SK-N-DZ (cell line): ENCODE measurements around the gene SPATA2.
"Not testable (repeated sequence)": the region's sequence is repeated elsewhere in the genome, so short reads cannot be mapped to it uniquely, and the experiment has no call there.

Experiments
- DNase-seq: peaks from one replicate; pipeline ENCODE4 v3.0.0-alpha.2; 2015; ENCODE audit warnings: low spot score

SPATA2 gene

GRCh38 chr20:49904440-49905214 lies 10.7 kb downstream of the SPATA2 start:
- no peak for DNase-seq

DNA sequence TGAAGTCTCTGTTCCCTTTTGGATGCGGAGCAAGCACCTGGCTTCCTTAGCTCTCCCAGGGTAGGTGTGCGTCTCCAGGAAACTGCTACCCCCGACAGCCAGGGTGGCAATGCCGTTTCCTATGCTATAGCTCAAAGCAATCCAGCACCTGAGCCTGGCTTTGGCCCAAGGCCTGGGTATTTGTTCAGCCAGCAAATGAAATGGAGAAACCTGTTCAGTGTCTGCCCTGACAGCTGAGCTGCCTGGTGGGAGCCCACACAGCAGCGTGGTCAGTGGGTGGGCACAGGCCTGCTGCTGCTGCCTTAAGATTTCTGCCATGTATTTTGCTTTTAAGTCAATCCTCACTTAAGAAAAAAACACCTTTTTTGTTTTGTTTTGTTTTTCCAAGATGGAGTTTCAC lies 13.7 kb downstream of the SPATA2 start:
- peak; percentile 70 for DNase-seq

GRCh38 chr20:49899541-49900383 lies 15.6 kb downstream of the SPATA2 start:
- no peak for DNase-seq

DNA sequence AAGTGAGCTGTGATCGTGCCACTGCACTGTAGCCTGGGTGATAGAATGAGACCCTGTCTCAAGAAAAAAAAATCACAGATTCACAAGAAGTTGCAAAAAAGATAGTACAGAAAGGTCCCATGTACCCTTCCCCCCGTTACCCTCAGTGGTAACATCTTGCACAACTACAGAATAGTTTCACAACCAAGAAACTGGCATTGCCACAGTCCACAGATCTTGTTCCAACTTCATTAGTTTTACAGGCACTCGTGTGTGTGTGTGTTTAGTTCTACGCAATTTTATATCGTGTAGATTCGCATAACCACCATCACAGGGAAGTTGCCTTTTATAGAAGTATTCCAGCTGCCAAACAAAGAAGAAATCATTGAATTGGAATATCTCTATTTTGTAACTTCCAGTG lies 19.1 kb downstream of the SPATA2 start:
- DNase-seq, result no peak

GRCh38 chr20:49895474-49896093 lies 19.7 kb downstream of the SPATA2 start:
- DNase-seq, result not testable (repeated sequence)

DNA sequence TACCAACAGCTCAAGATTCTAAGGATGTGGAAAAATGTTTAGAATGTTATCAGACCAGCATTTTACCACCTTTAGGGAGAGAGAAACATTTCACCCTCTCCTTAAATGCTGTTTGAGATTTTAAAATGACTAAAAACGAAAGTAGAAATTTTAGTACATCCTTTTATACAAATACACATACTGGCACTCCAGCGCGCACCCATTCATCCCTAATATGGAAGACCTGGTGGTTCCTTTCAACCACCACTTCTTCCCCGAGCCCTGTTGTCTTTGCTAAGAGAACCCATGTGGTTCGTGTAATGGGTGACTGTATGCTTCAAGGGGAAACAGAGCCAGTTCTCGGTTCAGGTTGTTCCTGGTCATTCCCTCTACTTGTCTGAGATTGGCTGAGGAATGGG lies 21.3 kb downstream of the SPATA2 start:
- DNase-seq, result no peak

DNA sequence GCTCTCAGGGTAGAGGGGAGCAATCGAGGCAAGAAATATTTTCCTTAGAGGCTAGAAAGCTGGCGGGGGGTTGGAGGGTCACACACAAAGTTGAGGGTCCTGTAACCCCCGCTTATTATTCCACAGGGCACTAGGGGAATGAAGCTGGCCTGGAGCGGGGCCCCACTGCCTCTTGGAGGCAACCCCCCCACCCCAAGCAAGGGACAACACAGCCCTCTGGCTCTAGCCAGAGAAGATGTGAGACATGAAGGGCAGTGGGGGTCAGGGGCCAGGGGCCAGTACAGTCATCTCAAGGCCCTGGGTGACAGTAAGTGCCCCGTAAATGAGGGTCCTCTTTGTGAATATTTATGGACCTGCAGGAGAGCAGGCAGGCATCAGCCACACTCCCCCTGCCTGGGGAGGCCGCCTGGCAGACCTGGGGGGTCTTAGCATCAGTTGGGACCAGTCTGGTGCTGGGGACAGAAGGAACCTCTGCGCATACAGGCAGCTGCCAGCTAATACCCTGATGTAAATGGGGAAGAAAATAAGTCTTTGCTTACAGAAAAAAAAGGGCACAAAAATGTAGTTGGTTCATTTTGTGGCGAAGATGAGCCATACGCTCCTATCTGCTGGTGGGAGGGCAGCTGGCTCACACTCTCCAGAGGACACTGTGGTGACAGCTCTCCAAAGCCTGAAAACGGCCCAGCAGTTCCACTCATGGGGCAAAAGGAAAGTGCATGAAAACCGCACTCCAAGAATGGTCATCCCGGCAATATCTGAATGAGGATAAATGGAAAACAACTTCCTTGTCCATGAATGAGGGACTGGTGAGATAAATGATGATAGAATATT lies 21.9 kb downstream of the SPATA2 start:
- no peak for DNase-seq

DNA sequence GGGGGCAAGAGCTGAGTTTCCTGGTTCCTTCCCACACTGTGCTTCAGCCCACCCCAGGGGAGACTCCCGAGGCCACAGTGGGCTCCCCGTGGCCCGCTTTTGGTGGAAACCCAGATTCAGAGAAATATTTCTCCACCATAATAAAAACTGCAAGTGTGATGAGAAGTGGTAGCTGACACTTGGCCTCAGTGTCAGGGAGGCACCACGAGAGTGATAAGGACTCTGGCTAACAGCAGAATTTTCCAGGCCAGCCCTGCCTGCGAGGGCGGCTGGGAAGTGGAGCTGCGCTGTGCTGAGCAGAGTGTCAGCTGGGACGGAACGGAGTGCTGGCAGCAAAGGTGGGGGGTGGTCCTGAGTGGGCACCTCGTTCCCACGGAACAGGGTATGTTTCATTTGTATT lies 22.5 kb downstream of the SPATA2 start:
- DNase-seq, result no peak

DNA sequence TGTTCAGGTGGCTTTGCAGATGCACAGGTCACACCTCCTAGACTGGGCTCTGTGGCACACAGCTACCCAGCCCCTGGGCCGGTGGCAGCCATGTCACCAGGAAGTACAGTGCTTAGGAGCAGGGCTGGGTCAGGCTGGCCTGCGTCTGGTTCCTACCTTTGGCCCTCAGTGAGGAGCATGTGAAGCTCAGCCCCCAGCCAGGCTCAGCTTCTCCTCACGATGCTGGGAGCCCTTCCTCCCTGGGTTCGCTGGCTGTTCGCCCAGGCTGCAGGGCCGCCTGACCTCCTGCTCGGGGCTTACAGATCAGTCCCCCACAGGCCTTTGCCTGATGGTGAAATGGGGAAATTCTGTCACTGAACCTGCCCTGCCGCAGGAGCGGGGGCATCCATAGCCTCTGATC lies 23.1 kb downstream of the SPATA2 start:
- no peak for DNase-seq

DNA sequence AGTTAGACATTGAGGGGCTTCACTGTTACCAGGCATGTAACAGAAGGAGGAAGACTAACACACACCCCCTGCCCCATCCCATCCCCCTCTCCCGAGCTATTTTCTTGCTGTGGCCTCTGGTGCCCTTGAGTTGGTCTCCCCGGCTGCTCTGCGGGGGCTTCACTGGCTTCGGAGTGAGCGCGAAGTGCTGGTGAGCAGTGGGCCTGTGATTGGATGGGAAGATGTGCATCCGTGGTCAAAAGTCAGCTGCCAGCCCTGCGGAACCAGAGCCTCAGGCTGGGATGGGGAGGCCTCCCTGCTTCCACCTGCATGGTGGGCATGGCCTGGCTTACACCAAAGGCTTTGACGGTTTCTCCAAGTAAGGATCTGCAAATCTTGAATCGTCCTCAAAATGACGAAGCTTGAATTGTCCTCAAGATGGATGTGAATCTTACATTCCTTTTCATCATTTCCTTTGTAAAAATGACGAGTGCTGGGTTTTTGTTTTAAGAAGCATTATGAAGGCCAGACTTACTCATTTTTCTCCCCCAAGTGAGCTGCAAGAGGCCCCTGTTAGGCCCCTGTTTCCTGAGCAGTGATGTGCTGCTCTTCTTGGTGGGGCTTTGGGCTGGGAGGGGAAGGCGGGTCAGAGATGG lies 23.7 kb downstream of the SPATA2 start:
- no peak for DNase-seq

DNA sequence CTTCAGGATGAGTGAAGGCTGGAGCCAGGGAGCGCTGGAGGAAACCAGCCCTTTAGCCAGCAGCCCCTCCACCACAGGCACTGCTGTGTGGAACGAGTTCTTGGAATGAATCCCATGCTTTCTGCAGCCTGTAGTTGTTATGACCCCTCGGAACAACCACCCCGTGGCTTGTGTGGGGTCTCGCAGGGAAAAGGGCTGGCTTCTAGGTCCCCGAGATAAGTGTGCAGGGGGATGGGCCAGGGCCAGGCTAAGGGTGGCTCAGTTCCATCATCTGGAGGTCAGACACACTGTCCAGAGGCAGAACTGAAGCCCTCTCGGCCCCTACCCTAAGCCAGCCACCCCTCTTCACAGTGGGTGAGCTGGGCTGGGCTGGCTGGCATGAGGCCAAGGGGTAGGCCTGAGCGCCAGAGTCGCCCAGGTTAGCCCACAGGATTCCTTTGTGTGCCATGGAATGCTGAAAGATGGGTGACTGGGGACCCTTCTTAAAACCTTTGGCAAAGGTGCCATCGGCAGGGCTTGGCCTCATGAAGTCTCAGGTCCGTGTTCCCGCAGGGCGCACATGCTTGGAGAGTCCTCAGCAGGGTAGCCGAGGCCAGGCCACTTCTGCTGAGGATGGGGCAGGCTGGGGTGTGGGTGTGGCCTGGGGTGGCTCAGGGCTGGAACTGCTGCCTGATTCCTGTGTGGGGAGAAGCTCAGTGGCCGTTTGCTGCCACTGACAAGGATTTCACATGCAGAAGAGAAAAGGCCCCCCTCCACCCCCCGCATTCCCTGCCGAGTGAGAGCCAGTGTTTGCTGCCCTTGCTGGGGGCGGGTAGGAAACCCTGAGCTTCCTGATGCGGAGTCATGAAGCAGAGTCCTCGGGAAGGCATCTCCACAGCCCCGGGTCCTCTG lies 24.6 kb downstream of the SPATA2 start:
- DNase-seq, result no peak

DNA sequence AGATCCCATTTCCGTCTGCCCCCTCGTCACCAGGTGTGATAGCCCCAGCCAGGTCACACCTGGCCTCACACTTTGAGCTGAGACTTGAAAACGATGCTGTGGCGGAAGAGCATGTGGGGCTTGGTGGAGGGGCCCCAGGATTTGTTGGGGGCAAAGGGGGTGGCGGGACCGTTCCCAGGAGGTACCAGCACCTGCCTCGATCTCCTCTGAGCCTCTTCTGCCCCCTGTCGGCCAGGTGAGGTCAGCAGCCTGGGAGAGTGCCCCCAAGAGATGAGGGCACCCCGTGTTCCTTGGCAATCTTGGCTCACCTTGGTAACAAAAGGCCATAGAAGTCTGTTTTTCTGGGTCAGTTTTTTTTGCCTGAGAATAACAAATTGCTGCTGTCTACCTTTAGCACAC lies 25.4 kb downstream of the SPATA2 start:
- DNase-seq, result no peak

DNA sequence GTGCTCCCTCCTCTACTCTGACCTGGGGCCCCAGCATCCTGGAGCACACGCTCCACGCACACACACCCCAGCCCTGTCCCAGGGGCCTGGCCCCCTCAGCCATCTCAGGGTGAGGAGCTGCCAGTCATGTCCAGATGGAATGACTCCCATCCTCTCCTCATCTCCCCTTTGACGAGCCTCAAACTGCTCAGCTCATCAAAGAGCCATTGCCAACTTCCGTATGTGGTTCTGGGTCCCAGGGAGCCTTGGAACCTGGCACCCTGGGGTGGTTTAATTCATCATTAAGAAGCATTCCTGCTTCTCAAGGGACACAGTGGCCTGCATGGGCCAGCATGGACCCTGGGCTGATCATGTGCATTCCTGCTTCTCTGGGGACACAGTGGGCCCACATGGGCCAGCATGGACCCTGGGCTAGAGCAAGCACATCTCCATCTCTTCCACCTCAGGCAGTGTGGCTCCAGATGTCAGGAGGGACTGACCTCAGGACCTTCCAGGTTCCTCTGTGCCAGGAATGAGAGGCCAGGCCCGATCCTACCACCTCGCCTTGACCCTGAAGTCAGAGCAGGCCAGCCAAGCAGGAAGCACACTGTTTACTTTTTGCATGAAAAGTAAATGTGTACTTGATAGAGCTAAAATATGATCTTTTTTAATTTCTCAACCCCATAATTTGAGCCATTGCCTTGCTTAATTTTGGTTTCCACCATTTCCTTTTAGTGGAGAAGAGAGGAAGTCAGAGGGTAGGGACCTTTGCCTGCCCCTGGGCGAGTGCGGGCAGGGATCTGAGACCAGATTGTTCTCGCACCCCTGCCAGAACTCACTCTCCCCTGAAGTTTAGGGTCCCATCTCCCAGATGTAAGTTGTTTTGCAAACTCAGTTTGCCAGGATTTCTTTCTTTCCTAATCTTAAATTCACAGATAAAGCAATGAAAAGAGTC lies 26.1 kb downstream of the SPATA2 start:
- no peak for DNase-seq

- peak; percentile 64 for DNase-seq
These were observed 26.9 kb downstream of the SPATA2 start for GRCh38 chr20:49888212-49889000.

- no peak for DNase-seq
These were observed 27.8 kb downstream of the SPATA2 start for GRCh38 chr20:49887251-49888211.

DNA sequence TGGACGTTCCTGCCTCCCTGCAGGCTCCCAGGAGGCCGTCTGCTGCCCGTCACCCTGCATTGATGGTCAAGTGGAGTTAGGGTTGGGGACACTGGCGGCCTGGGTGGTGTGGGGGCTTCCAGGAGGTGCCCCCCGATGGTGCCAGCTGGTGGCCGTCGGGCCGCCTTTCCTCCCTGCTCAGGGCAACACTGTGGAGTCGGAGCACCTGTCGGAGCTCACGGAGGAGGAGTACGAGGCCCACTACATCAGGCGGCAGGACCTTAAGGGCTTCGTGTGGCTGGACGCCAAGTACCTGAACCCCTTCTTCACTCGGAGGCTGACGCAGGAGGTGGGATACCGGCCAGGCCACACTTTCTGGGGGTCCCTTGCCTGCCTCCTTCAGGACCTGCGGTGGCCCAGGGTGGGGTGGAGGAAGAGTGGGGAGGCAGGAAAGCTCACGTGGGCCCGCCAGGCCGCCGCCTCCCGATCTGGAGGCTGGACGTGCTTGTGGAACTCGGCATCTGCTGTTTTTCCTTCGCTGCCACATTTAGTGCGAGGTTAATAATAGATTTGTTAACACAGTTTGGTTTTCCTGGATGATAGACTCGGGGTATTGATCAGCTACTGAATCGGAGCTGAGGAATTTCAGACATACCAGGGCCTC lies 28.6 kb downstream of the SPATA2 start:
- no peak for DNase-seq
